Endothelial cell of umbilical vein (primary cell): ENCODE data around the gene SERPINB10. TPM values are rescaled to one million over a fixed set of nuclear protein-coding genes. Genes with fewer than 3 reads are reported as not detected.

Source experiments
- BruUV-seq: library from RNA; stranded (reverse); fragments of 400-500 nt; replicated peaks from 2 replicates; lab custom pipeline; 2021; lab: Mats Ljungman, UMichigan
- CTCF ChIA-PET: fragments of 300-600, 350-600 bp; sonication (Branson Sonifier 250); formaldehyde crosslinking; loops from one replicate; lab custom pipeline; 2021; ENCODE audit warnings: antibody characterized with exemption, inconsistent platforms; lab: Charles Lee
- POLR2A ChIA-PET: fragments of 300-600, 350-600 bp; sonication (Branson Sonifier 250); formaldehyde crosslinking; loops from one replicate; lab custom pipeline; 2021; ENCODE audit warnings: antibody characterized with exemption, inconsistent platforms; lab: Charles Lee
- DNase-seq: peaks from one replicate; pipeline ENCODE4 v3.0.0-alpha.2; 2011; ENCODE audit warnings: low read depth, low spot score
- FAIRE-seq: peaks from 2 replicates; lab custom pipeline; 2011; peaks lifted over from hg19 to GRCh38; lab: Jason Lieb, UNC
- H2AFZ ChIP-seq: 2 replicates; pipeline ENCODE4 v1.6.0; 2012; ENCODE audit warnings: low read depth, low read length, control low read depth, inconsistent platforms
- H3K27ac ChIP-seq: 2 replicates; pipeline ENCODE4 v1.5.1; 2011; ENCODE audit warnings: low read depth, mild to moderate bottlenecking, control low read depth, low read length, moderate library complexity; ENCODE audit not compliant: insufficient read depth
- H3K27me3 ChIP-seq, 2 experiments: 2 replicates each; pipeline versions ENCODE4 v1.6.0 to v1.6.1; 2011; ENCODE audit warnings: low read length in 2 of 2, mixed read lengths in 1 of 2; ENCODE audit not compliant: control insufficient read depth in 2 of 2, insufficient read depth in 2 of 2
- H3K36me3 ChIP-seq, 2 experiments: 2 replicates in 1 of 2; 3 replicates in 1 of 2; pipeline ENCODE4 v1.5.1; 2011; ENCODE audit warnings: low read length in 2 of 2, mild to moderate bottlenecking in 1 of 2, moderate library complexity in 1 of 2; ENCODE audit not compliant: control insufficient read depth in 2 of 2, insufficient read depth in 2 of 2; ENCODE audit errors: extremely low read depth in 1 of 2
- H3K4me1 ChIP-seq: 3 replicates; pipeline ENCODE4 v1.5.1; 2011; ENCODE audit warnings: mild to moderate bottlenecking, low read length; ENCODE audit not compliant: control insufficient read depth, insufficient read depth; ENCODE audit errors: extremely low read depth
- H3K4me2 ChIP-seq: 2 replicates; pipeline ENCODE4 v1.6.1; 2011; ENCODE audit warnings: low read length, control low read depth, mixed read lengths; ENCODE audit not compliant: insufficient read depth
- H3K4me3 ChIP-seq, 3 experiments: fragments of 200-600 bp in 1 of 3; sonication (generic), shearing (Covaris generic) in 1 of 3; replicated peaks in 1 of 3; 2 replicates each; pipeline ENCODE4 v1.5.1; 2011 to 2016; ENCODE audit warnings: control low read depth in 3 of 3, low read length in 3 of 3, mild to moderate bottlenecking in 2 of 3, inconsistent platforms in 1 of 3, low read depth in 1 of 3, moderate library complexity in 1 of 3; ENCODE audit not compliant: insufficient read depth in 1 of 3
- H3K79me2 ChIP-seq: 2 replicates; pipeline ENCODE4 v1.6.0; 2012; ENCODE audit warnings: low read length, inconsistent platforms; ENCODE audit not compliant: control insufficient read depth, insufficient read depth
- H3K9ac ChIP-seq: replicated peaks from 2 replicates; pipeline ENCODE3; 2011; ENCODE audit warnings: low read length, control low read depth; ENCODE audit not compliant: insufficient read depth; ENCODE audit errors: extremely low read depth
- H3K9me1 ChIP-seq: replicated peaks from 3 replicates; pipeline ENCODE4 v1.6.0; 2011; ENCODE audit warnings: mild to moderate bottlenecking, low read length; ENCODE audit not compliant: control insufficient read depth, insufficient read depth; ENCODE audit errors: extremely low read depth
- H3K9me3 ChIP-seq: replicated peaks from 2 replicates; pipeline ENCODE4 v1.5.1; 2012; ENCODE audit warnings: low read length, inconsistent platforms; ENCODE audit not compliant: control insufficient read depth, insufficient read depth
- H4K20me1 ChIP-seq: replicated peaks from 2 replicates; pipeline ENCODE3; 2011; ENCODE audit warnings: mild to moderate bottlenecking, low read length; ENCODE audit not compliant: control insufficient read depth, insufficient read depth; ENCODE audit errors: extremely low read depth
- EZH2 ChIP-seq: IDR thresholded peaks from 2 replicates; pipeline ENCODE4 v1.6.1; 2012; ENCODE audit warnings: borderline replicate concordance, low read depth, mild to moderate bottlenecking, moderate library complexity, low read length, inconsistent platforms; ENCODE audit not compliant: severe bottlenecking
- FOS ChIP-seq: IDR thresholded peaks from 2 replicates; pipeline ENCODE4 v1.6.1; 2011; ENCODE audit warnings: mild to moderate bottlenecking, low read length, moderate library complexity, borderline replicate concordance; ENCODE audit not compliant: insufficient read depth
- GATA2 ChIP-seq: IDR thresholded peaks from 2 replicates; pipeline ENCODE4 v1.7.0; 2011; ENCODE audit warnings: low read depth, mild to moderate bottlenecking, moderate library complexity, mixed read lengths, low read length; ENCODE audit not compliant: insufficient read length, insufficient read depth
- JUN ChIP-seq: IDR thresholded peaks from 2 replicates; pipeline ENCODE4 v1.6.1; 2011; ENCODE audit warnings: borderline replicate concordance, low read depth; ENCODE audit not compliant: insufficient read length, insufficient read depth
- MYC ChIP-seq: IDR thresholded peaks from one replicate; pipeline ENCODE4 v1.6.1; 2011; ENCODE audit warnings: mild to moderate bottlenecking, low read depth, low read length
- POLR2A ChIP-seq: IDR thresholded peaks from 2 replicates; pipeline ENCODE4 v1.6.1; 2012; ENCODE audit warnings: low read depth, mild to moderate bottlenecking, control low read depth, low read length
- POLR2AphosphoS5 ChIP-seq: IDR thresholded peaks from 2 replicates; pipeline ENCODE4 v1.6.1; 2012; ENCODE audit warnings: low read depth, mild to moderate bottlenecking, control low read depth, low read length, moderate library complexity; ENCODE audit not compliant: insufficient read depth
- dilution Hi-C: fragments of 300-500 bp; cut with MboI; formaldehyde crosslinking; loops from one replicate; pipeline ENCODE4 v1.15.0; 2019; ENCODE audit warnings: low sequenced_read_pairs; ENCODE audit not compliant: extremely low pct_ligation_motif_present
- intact Hi-C: fragments of 100-400 bp; cut with micrococcal nuclease; formaldehyde crosslinking; loops from one replicate; pipeline ENCODE4 v1.10.0; 2022
- polyA plus RNA-seq, 4 experiments: library from polyadenylated mRNA; depleted of rRNA in 3 of 4; stranded (reverse) in 3 of 4; unstranded in 1 of 4; fragments of >200 nt; gene quantifications; 2 replicates each; pipeline versions ENCODE4 v1.2.1 to v1.2.3, GENCODE V29; 2011 to 2012; ENCODE audit warnings: missing spikeins in 1 of 4
- total RNA-seq: library from RNA; stranded (reverse); gene quantifications from 2 replicates; pipeline ENCODE4 v1.2.3, GENCODE V29; 2021
- TF ChIP-seq, protein P1 (sequence below): IDR thresholded peaks from 2 replicates; pipeline ENCODE4 v1.6.1; 2011; ENCODE audit not compliant: insufficient read depth, insufficient read length
- TF ChIP-seq, protein P2 (sequence below), 2 donors: IDR thresholded peaks; 1 replicate in 1 of 2; 2 replicates in 1 of 2; pipeline ENCODE4 v1.5.1; 2011; ENCODE audit warnings: low read length in 2 of 2, mild to moderate bottlenecking in 2 of 2, moderate library complexity in 2 of 2, control low read depth in 1 of 2, inconsistent platforms in 1 of 2, low read depth in 1 of 2; ENCODE audit not compliant: insufficient read depth in 1 of 2; ENCODE audit errors: extremely low read depth in 1 of 2

The SERPINB10 gene
- total and polyA plus RNA-seq, 2 donors (not counting 3 experiments of a cell fraction or from before 2014, with no cell fraction given), result not detected

DNA sequence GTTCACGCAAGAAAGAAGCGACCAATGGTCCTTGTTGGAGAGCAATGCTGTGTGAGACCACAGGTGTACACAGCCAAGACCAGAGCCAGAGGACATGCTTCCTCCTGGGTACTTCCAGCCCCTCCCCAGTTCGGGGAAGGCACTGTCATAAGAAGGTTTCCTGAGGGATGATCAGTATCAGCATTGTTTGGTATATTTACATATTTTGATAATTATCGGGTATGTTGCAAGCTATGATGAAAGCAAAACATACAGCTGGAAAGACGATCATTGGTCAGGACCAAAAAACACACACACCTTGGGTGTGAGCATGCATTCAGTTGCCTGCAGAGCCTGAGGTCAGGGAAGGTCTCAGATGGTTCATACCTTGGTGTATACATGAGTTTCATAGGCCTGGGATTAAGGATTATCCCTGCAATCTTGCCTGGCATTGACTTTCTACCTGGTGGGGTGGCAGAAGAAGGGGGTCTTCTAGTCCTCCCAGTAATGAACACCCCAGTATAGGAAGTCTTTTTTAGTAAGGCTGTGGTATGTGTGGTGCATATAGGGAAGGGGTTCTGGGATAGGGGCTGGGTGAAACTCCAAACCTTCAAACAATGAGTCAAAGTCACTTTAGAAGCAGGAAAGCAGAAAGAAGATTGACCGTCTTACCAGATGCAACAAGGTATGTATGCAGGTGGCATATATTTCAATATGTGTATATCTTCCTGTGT lies 17.4 kb upstream of the SERPINB10 start:
- ChIA-PET POLR2A (no interaction called here), CTCF (no interaction called here)
- H3K4me1 ChIP-seq, result no peaks in the 10 kb centered on the region
- no peak overlapping the region for H3K27ac ChIP-seq
- H3K4me2 ChIP-seq, result no peak overlapping the region
- H3K9me1 ChIP-seq, result no peaks in the 10 kb centered on the region
- no peak overlapping the region for H2AFZ ChIP-seq
- no peak overlapping the region for H3K9ac ChIP-seq
- FAIRE-seq (no peak), DNase-seq (no peak)
- dilution Hi-C loops (no loop called here), intact Hi-C loops (no loop called here)
- peaks cover 4% of the 10 kb centered on the region for H3K79me2 ChIP-seq
- no peak overlapping the region for H3K4me3 ChIP-seq
- TF ChIP-seq, protein P1, sequence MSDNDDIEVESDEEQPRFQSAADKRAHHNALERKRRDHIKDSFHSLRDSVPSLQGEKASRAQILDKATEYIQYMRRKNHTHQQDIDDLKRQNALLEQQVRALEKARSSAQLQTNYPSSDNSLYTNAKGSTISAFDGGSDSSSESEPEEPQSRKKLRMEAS, result no peak
- TF ChIP-seq, protein P2, sequence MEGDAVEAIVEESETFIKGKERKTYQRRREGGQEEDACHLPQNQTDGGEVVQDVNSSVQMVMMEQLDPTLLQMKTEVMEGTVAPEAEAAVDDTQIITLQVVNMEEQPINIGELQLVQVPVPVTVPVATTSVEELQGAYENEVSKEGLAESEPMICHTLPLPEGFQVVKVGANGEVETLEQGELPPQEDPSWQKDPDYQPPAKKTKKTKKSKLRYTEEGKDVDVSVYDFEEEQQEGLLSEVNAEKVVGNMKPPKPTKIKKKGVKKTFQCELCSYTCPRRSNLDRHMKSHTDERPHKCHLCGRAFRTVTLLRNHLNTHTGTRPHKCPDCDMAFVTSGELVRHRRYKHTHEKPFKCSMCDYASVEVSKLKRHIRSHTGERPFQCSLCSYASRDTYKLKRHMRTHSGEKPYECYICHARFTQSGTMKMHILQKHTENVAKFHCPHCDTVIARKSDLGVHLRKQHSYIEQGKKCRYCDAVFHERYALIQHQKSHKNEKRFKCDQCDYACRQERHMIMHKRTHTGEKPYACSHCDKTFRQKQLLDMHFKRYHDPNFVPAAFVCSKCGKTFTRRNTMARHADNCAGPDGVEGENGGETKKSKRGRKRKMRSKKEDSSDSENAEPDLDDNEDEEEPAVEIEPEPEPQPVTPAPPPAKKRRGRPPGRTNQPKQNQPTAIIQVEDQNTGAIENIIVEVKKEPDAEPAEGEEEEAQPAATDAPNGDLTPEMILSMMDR (IDR thresholded peaks at IDR 0.05; ENCODE audit: extremely low read depth in 1 of 2, insufficient read depth in 1 of 2, low read depth in 1 of 2, low read length in 2 of 2), result no peak
- no peak for TF ChIP-seq POLR2AphosphoS5
- TF ChIP-seq EZH2, result no peak
- no peak for TF ChIP-seq POLR2A
- TF ChIP-seq GATA2, result no peak
- no peak for TF ChIP-seq FOS
- no peak for TF ChIP-seq MYC
- TF ChIP-seq JUN, result no peak
- BruUV-seq, result no TSS peak
- H4K20me1 ChIP-seq, result no peaks in the 10 kb centered on the region
- no peaks in the 10 kb centered on the region for H3K9me3 ChIP-seq
- H3K27me3 ChIP-seq, result no peaks in the 10 kb centered on the region
- no peaks in the 10 kb centered on the region for H3K36me3 ChIP-seq
